Caki2 (cell line): ENCODE measurements around the gene TMEM26. TPM values are rescaled to one million over a fixed set of nuclear protein-coding genes. Genes with fewer than 3 reads are reported as not detected.
"Not testable (repeated sequence)": the region's sequence is repeated elsewhere in the genome, so short reads cannot be mapped to it uniquely, and the experiment has no call there.

Experiments used
- DNase-seq: peaks from one replicate; pipeline ENCODE4 v3.0.0-alpha.2; 2015; ENCODE audit warnings: low read depth
- in situ Hi-C: cut with HindIII; loops from 2 replicates; pipeline ENCODE4 v1.10.0; 2016; ENCODE audit warnings: low sequenced_read_pairs, low pct_unique_long_range_greater_than_20kb, mixed read lengths
- total RNA-seq: library from RNA; depleted of rRNA; stranded (reverse); fragments of >200 nt; shearing (Covaris generic); gene quantifications from 2 replicates; pipeline ENCODE4 v1.2.3, GENCODE V29; 2014; ENCODE audit warnings: low replicate concordance

Gene TMEM26
- total RNA-seq, 1 experiment from 2014 or later: not detected

DNA sequence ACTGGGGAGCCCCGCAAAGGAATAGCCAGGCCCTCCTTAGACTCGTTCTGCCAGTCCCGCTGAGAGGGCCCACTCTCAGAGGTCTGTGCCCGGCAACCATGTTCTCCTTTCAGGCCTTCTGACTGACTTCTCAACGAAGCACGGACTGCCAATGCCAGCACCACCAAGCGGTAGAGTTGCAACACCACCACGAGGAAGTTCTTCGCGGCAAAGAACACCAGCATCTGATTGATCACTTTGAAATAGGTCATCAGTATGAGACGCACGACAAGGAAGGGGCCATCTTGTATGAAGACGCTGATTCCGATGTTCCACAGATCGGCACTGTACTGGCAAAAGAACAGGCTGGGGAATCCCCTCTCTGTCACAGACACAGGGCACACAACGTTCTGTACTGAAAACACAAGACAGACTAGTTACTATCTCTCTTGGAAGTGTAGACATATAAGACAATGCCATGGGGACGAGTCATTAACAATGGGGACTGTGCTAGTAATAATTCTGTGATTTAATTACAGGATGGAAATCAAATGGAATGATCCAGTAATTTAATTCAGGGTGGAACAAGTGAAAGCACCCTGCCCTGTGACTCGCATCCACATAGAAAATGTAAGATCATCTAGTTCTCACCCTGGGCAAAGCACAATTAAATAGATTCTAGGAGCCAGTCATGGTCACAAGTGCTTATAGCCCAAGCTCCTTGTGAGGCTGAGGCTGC lies 42.7 kb downstream of the TMEM26 start:
- in situ Hi-C loops: no loop called here
- DNase-seq: no peak

DNA sequence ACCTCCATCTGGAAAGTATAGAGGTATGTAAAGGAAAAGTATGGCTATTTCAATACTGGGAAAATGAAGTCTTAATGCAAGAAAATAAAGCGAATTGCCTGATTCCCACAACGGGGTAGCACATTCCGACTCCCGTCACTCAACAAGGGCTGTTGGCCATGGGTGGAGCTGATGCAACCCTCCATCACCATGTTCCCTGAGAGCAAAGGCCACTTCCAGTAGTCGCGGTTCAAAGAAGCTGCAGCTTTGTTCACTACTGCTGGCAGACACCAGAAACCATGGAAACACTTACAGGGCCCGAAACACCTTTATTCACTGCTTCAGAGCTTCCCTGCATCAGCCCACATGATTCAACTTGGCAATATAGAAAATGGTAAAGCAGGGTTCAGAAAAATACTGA lies 44.0 kb downstream of the TMEM26 start:
- in situ Hi-C loops: no loop called here
- DNase-seq: no peak

DNA sequence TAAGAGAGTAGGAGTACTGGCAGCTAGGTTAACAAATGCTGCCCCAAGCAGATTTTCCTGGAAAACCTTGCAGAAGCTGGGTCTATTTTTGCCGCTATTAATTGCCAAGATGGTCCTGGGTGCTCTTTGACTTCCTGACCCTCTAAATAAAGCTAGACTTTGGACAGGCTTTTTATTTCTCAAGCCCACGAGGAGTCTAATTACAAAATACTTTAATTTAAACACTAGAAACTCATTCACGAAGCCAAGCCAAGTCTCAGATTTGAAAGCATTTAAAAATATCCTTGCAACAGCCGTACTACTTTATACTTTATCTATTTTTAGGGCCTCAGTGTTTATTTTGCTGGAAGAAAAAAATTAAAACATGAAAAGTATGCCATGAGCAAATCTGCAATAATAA lies 45.1 kb downstream of the TMEM26 start:
- no peak for DNase-seq
- in situ Hi-C loops: no loop called here

DNA sequence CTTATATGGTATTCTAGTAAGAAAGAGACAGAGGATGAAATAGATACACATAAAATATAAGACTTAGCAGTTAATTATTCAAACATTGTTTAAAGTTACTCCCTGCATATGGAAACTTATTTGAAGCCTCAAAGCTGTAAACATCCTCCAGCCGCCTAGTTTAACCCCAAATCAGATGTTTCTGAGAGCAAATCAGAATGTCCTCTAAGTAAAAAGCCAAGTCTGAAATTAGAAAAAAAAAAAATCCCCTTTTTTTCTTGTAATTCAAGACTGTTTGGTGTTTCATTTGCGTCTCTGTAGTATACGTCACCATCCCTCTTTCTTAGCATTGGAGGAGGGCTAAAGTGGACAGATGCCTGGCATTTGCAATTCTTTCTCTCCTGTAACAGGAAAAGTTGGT lies 46.4 kb downstream of the TMEM26 start:
- no peak for DNase-seq
- in situ Hi-C loops: no loop called here

DNA sequence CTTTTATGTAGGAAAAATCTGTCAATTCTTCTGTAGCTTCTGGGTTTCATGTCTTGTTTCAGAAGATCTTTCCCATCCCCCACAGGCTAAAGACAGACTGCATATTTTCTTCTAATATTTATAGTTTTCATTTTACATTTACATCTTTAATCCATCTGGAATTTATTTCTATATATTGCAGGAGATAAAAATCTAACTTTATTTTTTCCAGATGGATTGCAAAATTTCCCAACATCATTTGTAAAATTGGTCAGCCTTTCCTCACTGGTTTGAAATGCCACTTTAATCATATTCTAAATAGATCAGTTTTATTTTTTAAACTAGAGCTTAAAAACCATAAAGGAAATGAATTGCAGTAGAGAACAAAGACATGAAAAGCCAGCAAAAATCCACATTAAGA lies 46.9 kb downstream of the TMEM26 start:
- DNase-seq: no peak
- in situ Hi-C loops: no loop called here

DNA sequence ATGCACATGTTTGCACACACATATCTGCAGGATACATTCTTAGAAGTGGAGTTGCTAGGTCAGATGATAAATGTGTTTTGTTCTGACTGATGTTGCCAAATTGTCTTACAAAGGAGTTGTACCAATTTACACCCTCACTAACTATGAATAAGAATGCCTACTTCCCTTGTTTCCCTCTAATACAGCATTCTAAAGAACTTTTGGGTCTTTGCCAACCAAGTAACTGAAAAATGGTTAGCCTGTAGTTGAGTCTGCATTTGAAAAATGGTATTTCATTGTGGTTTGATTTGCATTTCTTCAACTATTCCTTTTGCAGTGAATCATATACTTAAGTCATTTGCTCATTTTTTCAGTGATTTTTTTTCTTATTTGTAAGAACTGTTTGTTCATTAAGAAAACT lies 48.4 kb downstream of the TMEM26 start:
- no peak for DNase-seq
- in situ Hi-C loops: no loop called here

DNA sequence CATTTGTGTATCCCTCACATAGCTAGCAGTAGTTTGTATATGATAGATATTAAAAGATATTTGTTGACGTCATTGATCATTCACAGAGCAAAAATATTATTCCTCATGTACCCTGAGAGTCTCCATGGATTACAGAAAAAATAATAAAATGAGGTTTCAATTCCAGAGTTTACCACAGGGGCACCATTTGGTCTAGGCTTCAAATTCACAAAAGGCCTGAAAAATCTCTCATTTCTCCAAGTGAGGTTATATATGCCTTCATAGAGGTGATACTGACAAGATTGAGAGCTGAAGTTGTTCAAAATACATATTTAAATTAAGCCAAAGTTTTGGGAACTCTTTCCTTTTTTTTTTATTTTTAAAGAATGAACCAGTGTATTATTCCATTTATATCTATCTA lies 52.7 kb downstream of the TMEM26 start:
- DNase-seq: no peak
- in situ Hi-C loops: no loop called here

- in situ Hi-C loops: no loop called here
- DNase-seq: no peak
These were observed 53.8 kb downstream of the TMEM26 start for GRCh38 chr10:61399406-61399805.

- in situ Hi-C loops: no loop called here
- DNase-seq: no peak
These were observed 54.6 kb downstream of the TMEM26 start for GRCh38 chr10:61398366-61399129.

DNA sequence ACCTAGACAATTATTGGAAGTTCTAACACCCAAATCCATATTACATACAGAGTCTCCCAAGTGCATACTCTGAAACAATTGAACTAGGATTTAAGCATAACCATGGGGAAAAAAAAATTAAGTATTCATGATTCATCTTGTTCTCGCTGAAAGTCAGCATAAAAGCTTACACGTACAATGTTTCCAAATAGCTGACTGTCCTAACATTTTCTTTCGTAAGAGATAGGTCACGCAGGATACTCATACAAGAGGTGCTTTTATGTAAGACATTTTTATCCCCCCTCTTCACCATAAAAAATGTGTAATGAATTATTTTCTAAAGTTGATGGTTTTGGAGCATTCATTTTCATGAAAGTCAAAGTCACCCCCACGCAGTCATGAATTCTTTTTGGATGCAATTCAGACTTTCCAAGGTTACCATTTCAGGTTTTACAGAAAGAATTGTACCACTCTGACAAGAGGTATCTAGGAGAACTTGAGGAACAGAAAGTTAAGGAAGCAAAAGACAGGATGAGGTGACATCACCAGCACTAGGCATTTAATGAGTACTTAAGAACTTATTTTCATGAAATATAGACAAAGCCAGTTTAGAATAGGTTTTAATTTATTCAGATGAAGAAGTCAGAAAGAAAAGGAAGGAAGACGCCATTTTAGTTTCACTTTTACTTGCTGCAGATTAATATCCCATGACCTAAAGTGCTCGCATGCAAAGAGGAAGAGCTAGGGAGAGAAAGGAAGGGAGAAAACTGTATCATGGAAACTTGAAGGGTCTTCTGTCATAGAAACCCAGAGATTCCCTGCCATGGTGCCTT lies 55.8 kb downstream of the TMEM26 start:
- in situ Hi-C loops: no loop called here
- DNase-seq: peak; percentile 12

- DNase-seq: no peak
- in situ Hi-C loops: no loop called here
These were observed 61.9 kb downstream of the TMEM26 start for GRCh38 chr10:61391281-61391680.

DNA sequence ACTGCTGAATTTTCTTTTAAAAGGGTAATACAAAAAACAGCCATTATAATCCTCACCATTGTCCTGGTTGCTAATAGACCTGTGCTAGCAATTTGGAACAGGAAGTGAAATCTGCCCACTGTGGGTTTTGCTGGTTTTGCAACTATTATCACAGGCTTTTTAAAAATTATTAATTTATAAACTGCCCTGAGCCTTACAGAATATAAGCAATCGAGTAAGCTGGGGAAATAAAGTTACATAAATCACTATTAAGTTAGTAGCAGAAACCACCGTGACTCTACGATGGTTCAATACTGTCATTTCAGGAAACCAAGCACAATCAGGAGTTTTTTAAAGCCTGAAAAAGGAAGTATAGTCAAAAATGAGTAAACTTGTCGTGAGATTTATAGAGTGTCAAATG lies 62.3 kb downstream of the TMEM26 start:
- no peak for DNase-seq
- in situ Hi-C loops: no loop called here

DNA sequence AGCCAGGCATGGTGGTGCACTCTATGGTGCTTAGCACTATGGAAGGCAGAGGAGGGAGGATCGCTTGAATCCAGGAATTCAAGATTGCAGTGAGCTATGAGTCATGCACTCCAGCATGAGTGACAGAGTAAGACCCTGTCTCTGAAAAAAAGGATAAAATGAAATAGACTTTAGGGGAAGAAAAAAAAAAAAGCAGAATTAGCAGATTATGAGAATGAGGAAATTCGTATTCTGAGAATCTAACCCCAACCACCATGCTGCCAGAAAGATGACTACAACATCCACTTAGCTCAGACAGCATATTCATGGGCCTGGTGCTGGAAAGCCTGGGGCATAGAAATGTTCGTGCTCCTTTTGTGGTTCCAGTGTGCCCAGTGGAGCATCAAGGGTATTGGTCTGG lies 63.3 kb downstream of the TMEM26 start:
- in situ Hi-C loops: no loop called here
- DNase-seq: no peak

GRCh38 chr10:61388986-61389385 lies 64.2 kb downstream of the TMEM26 start:
- DNase-seq, in situ Hi-C loops: not testable (repeated sequence)

- DNase-seq: no peak
- in situ Hi-C loops: no loop called here
These were observed 67.8 kb downstream of the TMEM26 start for GRCh38 chr10:61385231-61386001.

DNA sequence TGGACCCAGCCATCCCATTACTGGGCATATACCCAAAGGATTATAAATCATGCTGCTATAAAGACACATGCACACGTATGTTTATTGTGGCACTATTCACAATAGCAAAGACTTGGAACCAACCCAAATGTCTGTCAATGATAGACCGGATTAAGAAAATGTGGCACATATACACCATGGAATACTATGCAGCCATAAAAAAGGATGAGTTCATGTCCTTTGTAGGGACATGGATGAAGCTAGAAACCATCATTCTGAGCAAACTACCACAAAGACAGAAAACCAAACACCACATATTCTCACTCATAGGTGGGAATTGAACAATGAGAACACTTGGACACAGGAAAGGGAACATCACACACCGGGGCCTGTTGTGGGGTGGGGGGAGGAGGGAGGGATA lies 72.0 kb downstream of the TMEM26 start:
- in situ Hi-C loops: not testable (repeated sequence)

DNA sequence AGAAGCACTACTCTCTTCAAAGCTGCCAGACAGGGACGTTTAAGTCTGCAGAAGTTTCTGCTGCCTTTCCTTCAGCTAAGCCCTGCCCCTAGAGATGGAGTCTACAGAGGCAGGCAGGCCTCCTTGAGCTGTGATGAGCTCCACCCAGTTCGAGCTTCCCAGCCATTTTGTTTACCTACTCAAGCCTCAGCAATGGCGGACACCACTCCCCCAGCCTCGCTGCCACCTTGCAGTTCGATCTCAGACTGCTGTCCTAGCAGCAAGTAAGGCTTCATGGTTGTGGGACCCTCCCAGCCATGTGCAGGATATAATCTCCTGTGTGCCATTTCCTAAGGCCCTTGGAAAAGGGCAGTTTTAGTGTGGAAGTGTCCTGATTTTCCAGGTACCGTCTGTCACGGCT lies 74.3 kb downstream of the TMEM26 start:
- no peak for DNase-seq
- in situ Hi-C loops: no loop called here

More for the DNA sequence above, 72.0 kb downstream of the TMEM26 start:
- not testable (repeated sequence) for DNase-seq

- in situ Hi-C loops: no loop called here
- DNase-seq: no peak
These were observed 76.2 kb downstream of the TMEM26 start for GRCh38 chr10:61376908-61377368.
